Bladder microvascular endothelial cell (primary cell): ENCODE results near the gene TPGS1. TPM values are rescaled to one million over a fixed set of nuclear protein-coding genes. Genes with fewer than 3 reads are reported as not detected.

ENCODE experiments used
- total RNA-seq: library from RNA; depleted of rRNA; stranded (reverse); fragments of >200 nt; gene quantifications from 2 replicates; pipeline ENCODE4 v1.2.3, GENCODE V29; 2014

Gene TPGS1
- total RNA-seq = 14.0 and 34.5 TPM in 2 replicates

GRCh38 chr19:507286-508203 lies at the start of gene TPGS1:
Gene TPGS1 (plus strand): TSS chr19:507497. CDS start chr19:507507, 10 bp downstream.

GRCh38 chr19:460877-461720 lies 46.2 kb upstream of the TPGS1 start, which contains the start of gene SHC2:
Gene SHC2 (minus strand): TSS chr19:461033. CDS start chr19:460996, 37 bp downstream.

GRCh38 chr19:496112-496665 lies 11.1 kb upstream of the TPGS1 start, which contains the start of gene MADCAM1:
Gene MADCAM1 (plus strand): TSS chr19:496486. CDS start chr19:496500, 14 bp downstream.

DNA sequence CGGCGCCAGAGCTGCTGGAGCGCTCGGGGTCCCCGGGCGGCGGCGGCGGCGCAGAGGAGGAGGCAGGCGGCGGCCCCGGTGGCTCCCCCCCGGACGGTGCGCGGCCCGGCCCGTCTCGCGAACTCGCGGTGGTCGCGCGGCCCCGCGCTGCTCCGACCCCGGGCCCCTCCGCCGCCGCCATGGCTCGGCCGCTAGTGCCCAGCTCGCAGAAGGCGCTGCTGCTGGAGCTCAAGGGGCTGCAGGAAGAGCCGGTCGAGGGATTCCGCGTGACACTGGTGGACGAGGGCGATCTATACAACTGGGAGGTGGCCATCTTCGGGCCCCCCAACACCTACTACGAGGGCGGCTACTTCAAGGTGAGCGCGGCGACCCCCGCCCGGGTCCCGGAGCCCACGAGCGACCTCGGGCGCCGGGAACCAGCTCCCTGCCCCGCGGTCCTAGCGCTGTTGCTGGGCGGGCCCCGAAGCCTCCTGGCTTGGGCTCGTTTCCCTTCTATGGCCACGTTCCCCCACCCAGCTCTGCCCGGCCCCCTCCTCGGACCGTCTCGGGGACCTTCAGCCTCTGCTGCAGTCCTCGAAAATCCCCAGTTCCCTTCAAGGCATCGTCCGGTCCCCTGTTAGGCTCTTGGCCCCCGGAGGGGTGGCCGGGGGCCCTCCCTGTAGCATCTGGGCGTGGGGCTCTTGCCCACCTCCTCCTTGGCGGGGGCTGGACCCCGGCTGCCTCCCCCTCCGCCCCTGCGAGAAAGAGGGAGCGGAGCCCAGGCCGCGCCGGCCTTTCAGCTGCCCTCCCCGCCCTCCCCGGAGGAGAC lies 24.7 kb downstream of the TPGS1 start, which contains the start of gene CDC34:
TSS of gene CDC34 (plus strand) at position 8 of the 808 bp plus-strand sequence. CDS start at position 180, 172 bp downstream.

GRCh38 chr19:543910-544608 lies 36.8 kb downstream of the TPGS1 start, which contains the start of gene GZMM:
Gene GZMM (plus strand): TSS chr19:544053. CDS start chr19:544072, 19 bp downstream.

Other genes with a start within 250 kb of the TPGS1 start
- 32.4 and 89.1 TPM in 2 replicates for gene PLPP2, start 216.1 kb upstream of the TPGS1 start, total RNA-seq
- 11.8 and 35.4 TPM in 2 replicates for gene MIER2, start 162.7 kb upstream of the TPGS1 start, total RNA-seq
- 0.32 and 3.5 TPM in 2 replicates for gene C2CD4C, start 98.3 kb upstream of the TPGS1 start, total RNA-seq
- gene SHC2, start 46.5 kb upstream of the TPGS1 start, total RNA-seq = 1.8 and 15.8 TPM in 2 replicates
- gene MADCAM1, start 11.0 kb upstream of the TPGS1 start, total RNA-seq = 0.06 TPM in 1 of 2 replicates, not detected in the other
- 104 and 109 TPM in 2 replicates for gene CDC34, start 24.3 kb downstream of the TPGS1 start, total RNA-seq
- not detected in 2 replicates for gene GZMM, start 36.6 kb downstream of the TPGS1 start, total RNA-seq
- 219 and 355 TPM in 2 replicates for gene BSG, start 65.1 kb downstream of the TPGS1 start, total RNA-seq
- 0.32 and 1.8 TPM in 2 replicates for gene HCN2, start 82.4 kb downstream of the TPGS1 start, total RNA-seq
- gene POLRMT, start 126.0 kb downstream of the TPGS1 start, total RNA-seq = 19.3 and 34.0 TPM in 2 replicates
- under 0.01 TPM in 1 of 2 replicates, not detected in the other for gene FGF22, start 132.4 kb downstream of the TPGS1 start, total RNA-seq
- gene RNF126, start 155.7 kb downstream of the TPGS1 start, total RNA-seq = 17.3 and 25.2 TPM in 2 replicates
- 4.5 and 13.2 TPM in 2 replicates for gene FSTL3, start 168.9 kb downstream of the TPGS1 start, total RNA-seq
- 0.16 TPM in 1 of 2 replicates, not detected in the other for gene PRSS57, start 188.0 kb downstream of the TPGS1 start, total RNA-seq
- gene PALM, start 201.4 kb downstream of the TPGS1 start, total RNA-seq = 13.6 and 65.8 TPM in 2 replicates
- gene MISP, start 243.6 kb downstream of the TPGS1 start, total RNA-seq = not detected in 2 replicates